Ishikawa (cell line): ENCODE measurements around the gene TTC39A.

Experiments
- CEBPB ChIP-seq: IDR thresholded peaks from 2 replicates; pipeline ENCODE4 v1.6.1; 2012
- CREB1 ChIP-seq: IDR thresholded peaks from 2 replicates; pipeline ENCODE4 v1.6.1; 2012; ENCODE audit warnings: low read depth
- EP300 ChIP-seq: IDR thresholded peaks from 2 replicates; pipeline ENCODE4 v1.6.1; 2012; ENCODE audit warnings: borderline replicate concordance
- FOXM1 ChIP-seq: IDR thresholded peaks from 2 replicates; pipeline ENCODE4 v1.6.1; 2012; ENCODE audit warnings: low read depth, borderline replicate concordance
- NFIC ChIP-seq: IDR thresholded peaks from 2 replicates; pipeline ENCODE4 v1.6.1; 2012
- RAD21 ChIP-seq: IDR thresholded peaks from 2 replicates; pipeline ENCODE4 v1.6.1; 2012; ENCODE audit warnings: low read depth
- TAF1 ChIP-seq: IDR thresholded peaks from 2 replicates; pipeline ENCODE4 v1.6.1; 2012; ENCODE audit warnings: low read depth, mild to moderate bottlenecking
- TCF12 ChIP-seq: IDR thresholded peaks from 2 replicates; pipeline ENCODE4 v1.6.1; 2012; ENCODE audit warnings: low read depth
- TEAD4 ChIP-seq: IDR thresholded peaks from 2 replicates; pipeline ENCODE4 v1.6.1; 2012
- YY1 ChIP-seq: IDR thresholded peaks from 2 replicates; pipeline ENCODE4 v1.6.1; 2012; ENCODE audit warnings: low read depth
- ZBTB7A ChIP-seq: IDR thresholded peaks from 2 replicates; pipeline ENCODE4 v1.6.1; 2012; ENCODE audit warnings: low read depth
- TF ChIP-seq, protein P1 (sequence below): IDR thresholded peaks from 2 replicates; pipeline ENCODE4 v1.6.1; 2012
- TF ChIP-seq, protein P2 (sequence below): IDR thresholded peaks from 2 replicates; pipeline ENCODE4 v1.6.1; 2012
- TF ChIP-seq, protein P3 (sequence below): IDR thresholded peaks from 2 replicates; pipeline ENCODE4 v1.6.1; 2012; ENCODE audit warnings: low read depth, mild to moderate bottlenecking

TTC39A gene

DNA sequence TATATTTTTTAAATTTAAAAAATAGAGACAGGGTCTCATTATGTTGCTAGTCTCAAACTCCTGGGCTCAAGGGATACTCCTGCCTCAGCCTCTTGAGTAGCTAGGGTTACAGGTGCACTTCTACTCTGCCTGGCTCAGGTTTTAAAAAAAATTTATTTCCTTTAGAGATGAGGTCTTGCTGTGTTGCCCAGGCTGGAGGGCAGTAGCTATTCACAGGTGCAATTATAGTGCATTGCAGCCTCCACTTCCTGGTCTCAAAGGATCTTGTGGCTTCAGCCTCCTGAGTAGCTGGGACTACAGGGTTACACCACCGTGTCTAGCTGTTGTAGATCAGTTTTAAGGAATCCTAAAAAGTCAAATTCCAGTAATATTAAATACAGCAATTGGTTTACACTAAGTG is 89.2 kb downstream of the TTC39A start:
- TF ChIP-seq ZBTB7A (no peak), TEAD4 (no peak), CEBPB (no peak), YY1 (no peak)

DNA sequence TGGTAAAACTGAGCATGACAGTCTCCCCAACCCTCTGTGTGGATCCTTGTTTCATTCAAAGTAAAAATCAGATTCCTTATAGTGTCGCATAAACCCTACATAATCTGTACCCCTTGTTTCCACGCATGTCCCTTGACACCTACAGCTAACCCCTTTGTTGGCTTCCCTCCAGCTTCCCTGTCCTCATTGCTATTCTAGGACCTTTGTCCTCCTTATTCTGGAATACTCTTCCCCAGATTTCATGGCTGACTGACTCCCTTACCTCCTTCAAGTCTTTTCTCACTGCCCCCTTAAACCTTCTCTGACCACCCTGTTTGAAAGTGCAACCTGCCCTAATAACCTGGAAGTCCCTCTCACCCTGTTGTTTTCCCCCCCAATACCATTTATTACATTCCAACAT is 90.3 kb downstream of the TTC39A start:
- TF ChIP-seq TAF1 (no peak), ZBTB7A (no peak), FOXM1 (no peak), RAD21 (no peak), NFIC (no peak), CEBPB (no peak), YY1 (no peak)
- TF ChIP-seq, protein P1, sequence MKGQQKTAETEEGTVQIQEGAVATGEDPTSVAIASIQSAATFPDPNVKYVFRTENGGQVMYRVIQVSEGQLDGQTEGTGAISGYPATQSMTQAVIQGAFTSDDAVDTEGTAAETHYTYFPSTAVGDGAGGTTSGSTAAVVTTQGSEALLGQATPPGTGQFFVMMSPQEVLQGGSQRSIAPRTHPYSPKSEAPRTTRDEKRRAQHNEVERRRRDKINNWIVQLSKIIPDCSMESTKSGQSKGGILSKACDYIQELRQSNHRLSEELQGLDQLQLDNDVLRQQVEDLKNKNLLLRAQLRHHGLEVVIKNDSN: no peak
- TF ChIP-seq, protein P2, sequence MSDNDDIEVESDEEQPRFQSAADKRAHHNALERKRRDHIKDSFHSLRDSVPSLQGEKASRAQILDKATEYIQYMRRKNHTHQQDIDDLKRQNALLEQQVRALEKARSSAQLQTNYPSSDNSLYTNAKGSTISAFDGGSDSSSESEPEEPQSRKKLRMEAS: no peak

DNA sequence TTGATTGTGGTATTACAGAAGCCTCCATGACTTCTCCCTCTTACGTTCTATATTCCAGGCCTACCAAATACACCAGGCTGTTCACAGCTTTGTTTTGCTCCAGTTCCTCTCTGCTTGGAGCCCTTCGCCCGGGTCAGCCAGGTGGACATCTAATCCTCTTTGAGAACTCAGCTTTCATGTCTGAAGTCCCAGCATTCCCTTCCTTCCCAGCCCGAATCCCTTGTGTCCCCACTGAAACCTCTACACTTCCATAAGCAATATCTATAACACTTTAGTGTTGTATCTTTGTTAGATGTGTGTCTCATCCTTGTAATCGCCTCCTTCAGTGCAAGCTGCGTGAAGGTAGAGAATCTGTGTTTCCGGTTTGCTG is 92.3 kb downstream of the TTC39A start:
- no peak for TF ChIP-seq EP300
- no peak for TF ChIP-seq RAD21
- TF ChIP-seq, protein P2: no peak
- no peak for TF ChIP-seq NFIC
- TF ChIP-seq ZBTB7A: no peak
- TF ChIP-seq CREB1: no peak
- no peak for TF ChIP-seq TAF1
- no peak for TF ChIP-seq FOXM1
- TF ChIP-seq YY1: no peak

DNA sequence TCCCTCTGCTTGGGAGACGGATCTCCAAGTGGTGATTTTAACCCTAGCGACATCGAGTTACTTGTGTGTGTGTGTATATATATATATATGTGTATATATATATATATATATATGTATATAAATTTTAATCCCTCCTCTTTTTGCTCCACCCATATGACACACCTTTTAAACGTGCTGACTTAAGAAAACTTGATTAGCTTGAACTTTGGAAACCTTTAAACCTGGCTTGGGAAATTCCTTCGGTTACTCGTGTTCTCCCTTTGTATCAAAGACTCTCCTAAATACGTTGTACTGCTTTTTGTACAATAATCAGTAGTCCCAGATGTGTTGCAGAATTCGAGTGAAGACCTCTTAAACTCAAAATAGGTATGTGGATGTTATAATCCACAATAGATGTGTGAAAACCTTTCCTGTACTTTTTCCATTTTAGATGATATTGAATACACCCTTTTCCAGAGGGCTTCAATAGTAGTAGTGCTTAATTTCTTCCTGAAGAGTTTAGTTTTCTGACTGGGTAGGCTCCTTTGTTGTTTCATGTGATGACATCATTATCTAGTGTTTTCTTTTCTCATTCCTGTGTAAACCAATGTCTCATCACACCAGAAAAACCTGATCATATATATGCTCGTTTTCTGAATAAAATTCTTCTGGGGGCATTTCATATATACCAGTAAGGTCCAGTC is 92.9 kb downstream of the TTC39A start:
- TF ChIP-seq EP300: no peak
- TF ChIP-seq CEBPB: no peak
- no peak for TF ChIP-seq RAD21
- no peak for TF ChIP-seq FOXM1
- TF ChIP-seq, protein P1: no peak
- no peak for TF ChIP-seq ZBTB7A
- no peak for TF ChIP-seq TEAD4
- TF ChIP-seq, protein P3, sequence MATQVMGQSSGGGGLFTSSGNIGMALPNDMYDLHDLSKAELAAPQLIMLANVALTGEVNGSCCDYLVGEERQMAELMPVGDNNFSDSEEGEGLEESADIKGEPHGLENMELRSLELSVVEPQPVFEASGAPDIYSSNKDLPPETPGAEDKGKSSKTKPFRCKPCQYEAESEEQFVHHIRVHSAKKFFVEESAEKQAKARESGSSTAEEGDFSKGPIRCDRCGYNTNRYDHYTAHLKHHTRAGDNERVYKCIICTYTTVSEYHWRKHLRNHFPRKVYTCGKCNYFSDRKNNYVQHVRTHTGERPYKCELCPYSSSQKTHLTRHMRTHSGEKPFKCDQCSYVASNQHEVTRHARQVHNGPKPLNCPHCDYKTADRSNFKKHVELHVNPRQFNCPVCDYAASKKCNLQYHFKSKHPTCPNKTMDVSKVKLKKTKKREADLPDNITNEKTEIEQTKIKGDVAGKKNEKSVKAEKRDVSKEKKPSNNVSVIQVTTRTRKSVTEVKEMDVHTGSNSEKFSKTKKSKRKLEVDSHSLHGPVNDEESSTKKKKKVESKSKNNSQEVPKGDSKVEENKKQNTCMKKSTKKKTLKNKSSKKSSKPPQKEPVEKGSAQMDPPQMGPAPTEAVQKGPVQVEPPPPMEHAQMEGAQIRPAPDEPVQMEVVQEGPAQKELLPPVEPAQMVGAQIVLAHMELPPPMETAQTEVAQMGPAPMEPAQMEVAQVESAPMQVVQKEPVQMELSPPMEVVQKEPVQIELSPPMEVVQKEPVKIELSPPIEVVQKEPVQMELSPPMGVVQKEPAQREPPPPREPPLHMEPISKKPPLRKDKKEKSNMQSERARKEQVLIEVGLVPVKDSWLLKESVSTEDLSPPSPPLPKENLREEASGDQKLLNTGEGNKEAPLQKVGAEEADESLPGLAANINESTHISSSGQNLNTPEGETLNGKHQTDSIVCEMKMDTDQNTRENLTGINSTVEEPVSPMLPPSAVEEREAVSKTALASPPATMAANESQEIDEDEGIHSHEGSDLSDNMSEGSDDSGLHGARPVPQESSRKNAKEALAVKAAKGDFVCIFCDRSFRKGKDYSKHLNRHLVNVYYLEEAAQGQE: no peak
- TF ChIP-seq TAF1: no peak
- no peak for TF ChIP-seq CREB1
- TF ChIP-seq, protein P2: no peak
- no peak for TF ChIP-seq NFIC
- no peak for TF ChIP-seq TCF12
